Activated T-cell treated with anti-CD3 and anti-CD28 coated beads, Interleukin-2, amount 50 U/mL, for 4 hours (primary cell): Measurements from ENCODE around the gene PPL. TPM values are rescaled to one million over a fixed set of nuclear protein-coding genes. Genes with fewer than 3 reads are reported as not detected.
A peak's percentile ranks its signal among the peaks of the same experiment; 100 is the strongest.

Experiments
- ATAC-seq, 2 donors: fragments of 200-7000 bp; cut with Tn5 transposase; one replicate each; pipeline ENCODE4 v1.10.0; 2021
- DNase-seq: peaks from one replicate; pipeline ENCODE4 v3.0.0-alpha.2; 2020
- H3K27me3 Mint-ChIP-seq: one replicate; pipeline ENCODE4 v1.8.0; 2021; ENCODE audit warnings: low read depth, mixed read lengths
- H3K36me3 Mint-ChIP-seq: one replicate; pipeline ENCODE4 v1.8.0; 2022; ENCODE audit warnings: mixed read lengths; ENCODE audit not compliant: insufficient read depth
- H3K4me1 Mint-ChIP-seq: one replicate; pipeline ENCODE4 v1.8.0; 2021; ENCODE audit warnings: low read depth, mixed read lengths
- H3K4me3 Mint-ChIP-seq: one replicate; pipeline ENCODE4 v1.8.0; 2021; ENCODE audit warnings: mild to moderate bottlenecking, moderate library complexity, mixed read lengths
- H3K9me3 Mint-ChIP-seq: one replicate; pipeline ENCODE4 v1.8.0; 2021; ENCODE audit warnings: mixed read lengths
- total RNA-seq, 3 donors: library from RNA; stranded (reverse); gene quantifications; one replicate each; pipeline ENCODE4 v1.2.1, GENCODE V29; 2021

The PPL gene
- total RNA-seq, 3 donors from 2014 or later, result 0.08 to 0.11 (median 0.08) TPM

DNA sequence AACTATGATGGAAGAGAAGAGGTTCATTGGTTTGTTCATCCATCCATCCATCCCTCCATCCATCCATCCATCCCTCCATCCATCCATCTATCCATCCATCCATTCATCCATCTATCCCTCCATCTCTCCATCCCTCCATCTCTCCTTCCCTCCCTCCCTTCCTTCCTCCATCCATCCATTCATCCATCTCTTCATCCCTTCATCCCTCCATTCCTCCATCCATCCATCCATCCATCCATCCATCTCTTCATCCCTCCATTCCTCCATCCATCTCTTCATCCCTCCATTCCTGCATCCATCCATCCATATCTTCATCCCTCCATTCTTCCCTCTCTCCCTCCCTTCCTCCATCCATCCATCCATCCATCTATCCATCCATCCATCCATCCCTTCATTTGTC lies 10.0 kb upstream of the PPL start:
- H3K9me3 Mint-ChIP-seq, result no peaks in the 10 kb centered on the region
- no peak for ATAC-seq
- no peaks in the 10 kb centered on the region for H3K36me3 Mint-ChIP-seq
- H3K4me1 Mint-ChIP-seq, result no peaks in the 10 kb centered on the region
- peaks cover 20% of the 10 kb centered on the region for H3K27me3 Mint-ChIP-seq
- no peak for DNase-seq
- H3K4me3 Mint-ChIP-seq, result no peak overlapping the region

DNA sequence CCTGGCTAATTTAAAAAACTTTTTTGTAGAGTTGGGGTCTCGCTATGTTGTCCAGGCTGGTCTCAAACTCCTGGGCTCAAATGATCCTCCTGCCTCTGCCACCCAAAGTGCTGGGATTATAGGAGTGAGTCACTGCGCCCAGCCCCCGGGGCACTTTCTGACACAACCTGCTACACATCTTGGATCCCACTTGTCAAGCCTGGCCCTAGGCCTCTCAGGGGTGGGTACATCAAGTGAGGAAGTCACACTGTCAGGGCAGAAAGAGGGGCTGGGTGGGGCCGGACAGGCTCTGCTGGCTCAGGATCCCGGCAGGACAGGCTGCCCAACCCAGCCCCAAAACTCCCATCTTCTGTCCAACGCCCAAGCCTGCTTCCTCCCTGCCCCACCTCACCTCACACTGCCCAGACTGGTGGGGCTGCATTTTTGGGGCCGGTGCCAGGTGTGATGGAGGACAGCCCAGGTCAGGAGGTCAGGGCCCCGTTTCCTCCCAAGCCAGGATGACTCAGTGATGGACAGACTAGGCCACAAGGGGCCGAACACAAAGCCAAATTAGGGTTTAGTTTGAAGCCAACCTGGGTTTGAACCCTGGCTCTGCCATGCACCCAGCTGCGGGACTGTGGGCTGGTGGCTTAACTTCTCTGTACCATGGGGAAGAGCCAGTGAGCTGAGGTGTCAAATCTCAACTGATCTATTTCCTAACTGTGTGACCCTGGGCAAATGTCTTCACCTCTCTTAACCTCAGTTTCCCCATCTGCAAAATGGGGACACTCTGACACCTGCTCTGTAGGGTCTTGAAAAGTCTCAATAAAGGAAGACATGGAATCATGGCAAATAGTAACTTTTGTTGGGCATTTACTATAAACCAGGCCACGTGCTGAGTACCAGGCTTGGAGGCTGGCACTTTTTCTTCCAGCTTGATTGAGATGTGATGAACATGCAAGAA lies 8.9 kb upstream of the PPL start:
- H3K4me3 Mint-ChIP-seq, result no peak overlapping the region
- H3K36me3 Mint-ChIP-seq, result no peaks in the 10 kb centered on the region
- H3K9me3 Mint-ChIP-seq, result no peaks in the 10 kb centered on the region
- no peak for DNase-seq
- H3K27me3 Mint-ChIP-seq, result peaks cover 24% of the 10 kb centered on the region
- no peaks in the 10 kb centered on the region for H3K4me1 Mint-ChIP-seq
- no peak for ATAC-seq

- no peak for DNase-seq
Measured at GRCh38 chr16:4944333-4945281, 7.7 kb upstream of the PPL start.

GRCh38 chr16:4942481-4942880 lies 5.5 kb upstream of the PPL start:
- peaks cover 26% of the 10 kb centered on the region for H3K27me3 Mint-ChIP-seq
- no peaks in the 10 kb centered on the region for H3K36me3 Mint-ChIP-seq
- DNase-seq (no peak), ATAC-seq (no peak)
- H3K9me3 Mint-ChIP-seq, result no peaks in the 10 kb centered on the region
- H3K4me1 Mint-ChIP-seq, result peaks cover 4% of the 10 kb centered on the region
- H3K4me3 Mint-ChIP-seq, result no peak overlapping the region

More at GRCh38 chr16:4944333-4945281, 7.7 kb upstream of the PPL start:
- Mint-ChIP-seq H3K9me3 (no peaks in the 10 kb centered on the region), H3K4me1 (no peaks in the 10 kb centered on the region), H3K27me3 (peaks cover 22% of the 10 kb centered on the region), H3K36me3 (no peaks in the 10 kb centered on the region), H3K4me3 (no peak overlapping the region)
- ATAC-seq, result no peak

- Mint-ChIP-seq H3K36me3 (no peaks in the 10 kb centered on the region), H3K27me3 (peaks cover 28% of the 10 kb centered on the region), H3K4me1 (peaks cover 8% of the 10 kb centered on the region), H3K9me3 (no peaks in the 10 kb centered on the region), H3K4me3 (no peak overlapping the region)
- DNase-seq (no peak), ATAC-seq (no peak)
Measured at GRCh38 chr16:4940719-4941118, 3.8 kb upstream of the PPL start.

GRCh38 chr16:4938683-4939030 lies 1.7 kb upstream of the PPL start:
- DNase-seq (no peak), ATAC-seq (no peak)
- Mint-ChIP-seq H3K36me3 (no peaks in the 10 kb centered on the region), H3K4me3 (no peak overlapping the region), H3K4me1 (peaks cover 8% of the 10 kb centered on the region), H3K27me3 (peaks cover 40% of the 10 kb centered on the region), H3K9me3 (no peaks in the 10 kb centered on the region)

GRCh38 chr16:4937782-4938682 lies 1.1 kb upstream of the PPL start:
- H3K9me3 Mint-ChIP-seq, result no peaks in the 10 kb centered on the region
- no peaks in the 10 kb centered on the region for H3K36me3 Mint-ChIP-seq
- no peak for DNase-seq
- H3K27me3 Mint-ChIP-seq, result peaks cover 45% of the 10 kb centered on the region
- ATAC-seq, result no peak
- H3K4me3 Mint-ChIP-seq, result peak overlapping the region; percentile 67
- H3K4me1 Mint-ChIP-seq, result peaks cover 8% of the 10 kb centered on the region

GRCh38 chr16:4936181-4936990 lies 562 bp downstream of the PPL start:
- no peaks in the 10 kb centered on the region for H3K36me3 Mint-ChIP-seq
- H3K4me3 Mint-ChIP-seq, result peak overlapping the region; percentile 35
- peaks cover 45% of the 10 kb centered on the region for H3K27me3 Mint-ChIP-seq
- peaks cover 8% of the 10 kb centered on the region for H3K4me1 Mint-ChIP-seq
- no peaks in the 10 kb centered on the region for H3K9me3 Mint-ChIP-seq
- DNase-seq (no peak), ATAC-seq (peak; percentile 47 to 55)

GRCh38 chr16:4935241-4935855 lies 1.6 kb downstream of the PPL start:
- Mint-ChIP-seq H3K4me3 (no peak overlapping the region), H3K27me3 (peaks cover 43% of the 10 kb centered on the region), H3K4me1 (peaks cover 8% of the 10 kb centered on the region), H3K9me3 (no peaks in the 10 kb centered on the region), H3K36me3 (no peaks in the 10 kb centered on the region)
- DNase-seq (no peak), ATAC-seq (no peak)

GRCh38 chr16:4934591-4934990 lies 2.4 kb downstream of the PPL start:
- Mint-ChIP-seq H3K4me1 (peaks cover 8% of the 10 kb centered on the region), H3K4me3 (no peak overlapping the region), H3K9me3 (no peaks in the 10 kb centered on the region), H3K27me3 (peaks cover 43% of the 10 kb centered on the region), H3K36me3 (no peaks in the 10 kb centered on the region)
- no peak for DNase-seq
- no peak for ATAC-seq

GRCh38 chr16:4933871-4934395 lies 3.0 kb downstream of the PPL start:
- peaks cover 8% of the 10 kb centered on the region for H3K4me1 Mint-ChIP-seq
- no peak overlapping the region for H3K4me3 Mint-ChIP-seq
- no peaks in the 10 kb centered on the region for H3K9me3 Mint-ChIP-seq
- peaks cover 43% of the 10 kb centered on the region for H3K27me3 Mint-ChIP-seq
- H3K36me3 Mint-ChIP-seq, result no peaks in the 10 kb centered on the region
- DNase-seq (no peak), ATAC-seq (no peak)

DNA sequence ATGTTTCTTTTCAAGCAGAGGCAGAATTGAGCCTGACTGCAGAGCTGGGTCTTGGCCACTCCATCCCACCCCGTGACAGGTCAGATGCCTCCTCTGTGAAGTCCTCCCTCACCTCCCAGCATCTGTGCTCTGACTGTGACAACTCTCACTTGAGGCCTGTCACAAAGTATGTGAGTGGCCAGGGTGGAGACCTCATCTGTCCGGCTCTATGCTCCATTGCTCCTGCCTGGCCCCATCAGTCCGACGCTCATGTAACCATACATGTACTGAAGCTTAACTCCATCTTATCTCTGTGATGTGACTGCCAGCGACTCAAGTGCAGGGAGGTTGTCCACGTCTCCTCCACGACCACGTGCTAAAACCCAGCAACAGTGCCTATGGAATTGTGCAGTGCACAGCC lies 3.5 kb downstream of the PPL start:
- Mint-ChIP-seq H3K9me3 (no peaks in the 10 kb centered on the region), H3K4me3 (no peak overlapping the region), H3K27me3 (peaks cover 39% of the 10 kb centered on the region), H3K36me3 (no peaks in the 10 kb centered on the region), H3K4me1 (peaks cover 8% of the 10 kb centered on the region)
- ATAC-seq, result no peak
- no peak for DNase-seq

GRCh38 chr16:4931381-4931780 lies 5.6 kb downstream of the PPL start:
- H3K4me3 Mint-ChIP-seq, result no peak overlapping the region
- H3K4me1 Mint-ChIP-seq, result no peaks in the 10 kb centered on the region
- peaks cover 24% of the 10 kb centered on the region for H3K27me3 Mint-ChIP-seq
- no peaks in the 10 kb centered on the region for H3K36me3 Mint-ChIP-seq
- no peak for DNase-seq
- no peak for ATAC-seq
- H3K9me3 Mint-ChIP-seq, result peaks cover 8% of the 10 kb centered on the region
